Spinal cord (tissue), 10 donors: ENCODE data around the gene PDE6G. TPM values are rescaled to one million over a fixed set of nuclear protein-coding genes. Genes with fewer than 3 reads are reported as not detected.
"Not testable (repeated sequence)": the region's sequence is repeated elsewhere in the genome, so short reads cannot be mapped to it uniquely, and the experiment has no call there.

Experiments
- DNase-seq, 6 donors: peaks; one replicate each; pipeline versions ENCODE4 v3.0.0 to v3.0.0-alpha.2; 2013 to 2015; ENCODE audit warnings: low spot score in 6 of 6, low read depth in 4 of 6
- H3K27ac ChIP-seq: one replicate; pipeline ENCODE4 v1.5.1; 2013; ENCODE audit warnings: low read depth, low read length, control low read depth
- H3K27me3 ChIP-seq: one replicate; pipeline ENCODE4 v1.6.1; 2013; ENCODE audit warnings: low read length; ENCODE audit not compliant: control insufficient read depth, insufficient read depth
- H3K36me3 ChIP-seq: one replicate; pipeline ENCODE4 v1.6.1; 2013; ENCODE audit warnings: low read length; ENCODE audit not compliant: control insufficient read depth, insufficient read depth
- H3K4me1 ChIP-seq: one replicate; pipeline ENCODE4 v1.6.1; 2013; ENCODE audit warnings: low read length; ENCODE audit not compliant: control insufficient read depth, insufficient read depth
- H3K4me3 ChIP-seq: one replicate; pipeline ENCODE4 v1.5.1; 2013; ENCODE audit warnings: low read depth, low read length, control low read depth
- H3K9me3 ChIP-seq: one replicate; pipeline ENCODE4 v1.6.1; 2013; ENCODE audit warnings: low read length; ENCODE audit not compliant: control insufficient read depth, insufficient read depth
- WGBS: methylation state at CpG from one replicate; pipeline ENCODE4 v1.1.5; 2013; ENCODE audit warnings: missing lambda C conversion rate; ENCODE audit not compliant: insufficient coverage; 5-methylcytosine and 5-hydroxymethylcytosine counted together
- polyA plus RNA-seq, 2 donors: library from polyadenylated mRNA; unstranded; fragments of 120-200 nt; gene quantifications; one replicate each; pipeline ENCODE4 v1.2.1, GENCODE V29; 2013; ENCODE audit not compliant: insufficient read length in 2 of 2
- total RNA-seq, 2 donors: library from RNA; depleted of rRNA in 1 of 2; stranded (reverse); fragments of 120-200 nt in 1 of 2; fragments of >200 nt in 1 of 2; gene quantifications; one replicate each; pipeline versions ENCODE4 v1.2.3 to v1.2.4, GENCODE V29; 2013 to 2014
- donor health status: healthy.

PDE6G gene
- total and polyA plus RNA-seq, 4 donors = 1.9 to 3.7 (median 2.0) TPM; not detected in 1

DNA sequence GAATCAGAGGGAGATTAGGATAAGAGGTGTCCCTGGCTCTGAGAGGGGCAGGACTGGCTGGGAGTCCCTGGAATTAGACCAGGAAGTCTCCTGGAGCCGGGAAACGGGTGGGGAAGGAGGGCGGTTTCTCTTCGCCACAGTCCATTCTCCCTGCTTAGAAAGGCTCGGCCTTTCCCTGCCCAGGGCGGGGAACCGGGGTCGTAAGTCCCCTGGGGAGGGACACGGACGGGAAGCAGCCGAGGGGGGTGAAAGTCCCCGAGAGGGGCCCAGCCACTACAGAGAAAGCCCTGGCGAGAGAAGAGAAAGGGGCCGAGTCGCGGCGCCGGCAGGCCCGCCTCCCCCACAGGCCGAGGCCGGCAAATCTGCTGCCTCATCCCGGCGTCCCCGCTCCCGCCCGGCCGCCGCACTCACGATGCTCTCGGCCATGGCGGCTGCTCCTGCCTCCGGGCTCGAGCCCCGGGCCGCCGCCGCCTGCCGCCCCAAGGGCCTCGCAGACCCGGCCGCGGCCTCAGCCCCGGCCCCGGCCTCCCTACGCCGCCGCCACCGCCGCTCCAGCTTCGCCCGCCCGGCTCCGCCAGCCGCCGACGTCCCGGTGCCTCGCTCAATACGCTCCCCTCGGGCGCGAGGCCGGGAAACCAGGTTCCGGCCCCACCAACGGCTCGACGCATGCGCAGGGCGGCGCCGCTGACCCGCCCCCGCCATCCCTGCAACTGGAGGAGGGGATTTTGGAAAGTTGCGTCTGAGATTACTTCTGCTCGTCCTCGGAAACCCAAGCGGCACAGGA, 19.6 kb downstream of the PDE6G start, which contains the start of the genes NPLOC4 and TSPAN10:
Gene NPLOC4 (minus strand): TSS at position 608 of the 784 bp plus-strand sequence. CDS start 182 bp downstream, at position 426.
Gene TSPAN10 (plus strand): TSS at position 692 of the 784 bp plus-strand sequence. CDS start 5,217 bp downstream, outside the sequence.
- H3K9me3 ChIP-seq = no peaks in the 10 kb centered on the region
- peak; percentile 69 to 95 (median 79) for DNase-seq
- under 1% methylated on average over 75 of the region's 77 CpGs for WGBS

DNA sequence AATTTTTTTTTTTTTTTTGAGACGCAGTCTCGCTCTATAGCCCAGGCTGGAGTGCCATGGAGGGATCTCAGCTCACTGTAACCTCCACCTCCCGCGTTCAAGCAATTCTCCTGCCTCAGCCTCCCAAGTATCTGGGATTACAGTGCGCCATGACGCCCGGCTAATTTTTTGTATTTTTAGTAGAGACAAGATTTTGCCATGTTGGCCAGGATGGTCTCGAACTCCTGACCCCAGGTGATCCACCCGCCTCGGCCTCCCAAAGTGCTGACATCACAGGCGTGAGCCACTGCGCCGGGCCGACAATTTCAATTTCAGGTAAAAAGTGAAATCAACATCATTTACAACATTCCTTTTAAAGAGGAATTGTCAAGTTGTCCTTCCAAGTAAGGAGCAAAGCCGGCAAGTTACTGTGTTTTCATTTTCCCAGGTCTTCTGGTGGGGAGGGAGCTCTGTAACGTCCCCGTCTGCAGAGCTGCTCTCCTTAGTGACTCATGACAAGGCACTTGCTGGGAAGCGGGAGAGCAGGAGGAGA, 20.3 kb downstream of the PDE6G start:
- 37% methylated on average over 15 of the region's 18 CpGs for WGBS

More for the DNA sequence above, 19.6 kb downstream of the PDE6G start, which contains the start of the genes NPLOC4 and TSPAN10:
- H3K4me3 ChIP-seq = peak within 1 kb of the TSS; percentile 92
- H3K36me3 ChIP-seq = peaks cover 3% of the 10 kb centered on the region
- H3K27me3 ChIP-seq = no peaks in the 10 kb centered on the region
- H3K4me1 ChIP-seq = peaks cover 18% of the 10 kb centered on the region
- peak within 1 kb of the TSS; percentile 69 for H3K27ac ChIP-seq

GRCh38 chr17:81635431-81635830, 20.9 kb downstream of the PDE6G start:
- no peak overlapping the region for H3K4me3 ChIP-seq
- H3K27me3 ChIP-seq = no peaks in the 10 kb centered on the region
- no peaks in the 10 kb centered on the region for H3K9me3 ChIP-seq
- no peak for DNase-seq
- peaks cover 8% of the 10 kb centered on the region for H3K36me3 ChIP-seq
- H3K27ac ChIP-seq = no peak overlapping the region
- 96% methylated on average over 5 of the region's 5 CpGs for WGBS
- H3K4me1 ChIP-seq = peaks cover 18% of the 10 kb centered on the region

More for the DNA sequence above, 20.3 kb downstream of the PDE6G start:
- H3K4me3 ChIP-seq = peak overlapping the region; percentile 92
- H3K27ac ChIP-seq = peak overlapping the region; percentile 69
- no peaks in the 10 kb centered on the region for H3K9me3 ChIP-seq
- DNase-seq = no peak
- H3K36me3 ChIP-seq = peaks cover 6% of the 10 kb centered on the region
- peaks cover 18% of the 10 kb centered on the region for H3K4me1 ChIP-seq
- H3K27me3 ChIP-seq = no peaks in the 10 kb centered on the region

GRCh38 chr17:81631482-81631881, 24.9 kb downstream of the PDE6G start:
- Histone ChIP-seq H3K4me3 (no peak overlapping the region), H3K4me1 (peaks cover 13% of the 10 kb centered on the region), H3K36me3 (peaks cover 36% of the 10 kb centered on the region), H3K27me3 (no peaks in the 10 kb centered on the region), H3K9me3 (no peaks in the 10 kb centered on the region), H3K27ac (no peak overlapping the region)
- DNase-seq = no peak
- WGBS = 90% methylated on average over 6 of the region's 7 CpGs

- peaks cover 48% of the 10 kb centered on the region for H3K36me3 ChIP-seq
- no peak overlapping the region for H3K4me3 ChIP-seq
- no peaks in the 10 kb centered on the region for H3K9me3 ChIP-seq
- H3K4me1 ChIP-seq = peaks cover under 1% of the 10 kb centered on the region
- WGBS = 93% methylated on average over 7 of the region's 8 CpGs
- no peak overlapping the region for H3K27ac ChIP-seq
- no peak for DNase-seq
- no peaks in the 10 kb centered on the region for H3K27me3 ChIP-seq
These were observed 26.1 kb downstream of the PDE6G start for GRCh38 chr17:81630274-81630673.

- no peaks in the 10 kb centered on the region for H3K27me3 ChIP-seq
- DNase-seq = no peak
- H3K9me3 ChIP-seq = no peaks in the 10 kb centered on the region
- no peaks in the 10 kb centered on the region for H3K4me1 ChIP-seq
- peaks cover 86% of the 10 kb centered on the region for H3K36me3 ChIP-seq
- 85% methylated on average over 6 of the region's 11 CpGs for WGBS
- H3K27ac ChIP-seq = no peak overlapping the region
- H3K4me3 ChIP-seq = no peak overlapping the region
These were observed 34.7 kb downstream of the PDE6G start for GRCh38 chr17:81621494-81622130.

GRCh38 chr17:81618307-81618706, 38.0 kb downstream of the PDE6G start:
- peaks cover 83% of the 10 kb centered on the region for H3K36me3 ChIP-seq
- no CpG with 5 or more reads among the region's 36 CpGs for WGBS

DNA sequence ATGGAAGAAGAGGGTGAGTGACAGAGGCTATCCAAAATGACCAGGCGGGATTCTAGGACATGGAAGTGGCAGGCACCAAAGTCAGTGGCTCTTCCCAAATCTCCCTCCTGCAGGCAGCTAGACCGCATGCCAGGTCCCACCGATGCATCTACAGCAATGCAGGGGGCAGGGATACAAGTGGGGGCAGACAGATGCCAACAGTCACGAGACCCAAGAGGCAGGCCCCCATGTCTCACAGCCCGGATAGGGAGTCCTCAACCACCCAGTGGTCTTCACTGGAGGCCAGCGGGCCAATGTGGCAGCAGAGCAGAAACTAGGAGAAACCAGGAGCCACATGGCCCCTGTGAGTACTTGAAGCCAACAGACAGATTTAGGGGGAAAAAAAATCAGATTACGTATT, 39.5 kb downstream of the PDE6G start:
- H3K9me3 ChIP-seq = no peaks in the 10 kb centered on the region
- WGBS = 49% methylated on average over 6 of the region's 7 CpGs
- H3K27me3 ChIP-seq = no peaks in the 10 kb centered on the region
- no peak for DNase-seq
- H3K4me1 ChIP-seq = no peaks in the 10 kb centered on the region
- peaks cover 81% of the 10 kb centered on the region for H3K36me3 ChIP-seq
- H3K27ac ChIP-seq = no peak overlapping the region
- H3K4me3 ChIP-seq = no peak overlapping the region

More at GRCh38 chr17:81618307-81618706, 38.0 kb downstream of the PDE6G start:
- not testable (repeated sequence) for H3K4me1 ChIP-seq, H3K4me3 ChIP-seq, H3K27ac ChIP-seq, H3K27me3 ChIP-seq, DNase-seq, H3K9me3 ChIP-seq

- H3K27me3 ChIP-seq = no peaks in the 10 kb centered on the region
- H3K4me3 ChIP-seq = no peak overlapping the region
- no peaks in the 10 kb centered on the region for H3K4me1 ChIP-seq
- DNase-seq = no peak
- 89% methylated on average over 3 of the region's 4 CpGs for WGBS
- H3K36me3 ChIP-seq = peaks cover 74% of the 10 kb centered on the region
- no peak overlapping the region for H3K27ac ChIP-seq
- no peaks in the 10 kb centered on the region for H3K9me3 ChIP-seq
These were observed 40.9 kb downstream of the PDE6G start for GRCh38 chr17:81615401-81615930.
